HG02642 (cell line): Measurements from ENCODE around the gene SARDH.
"Not testable (repeated sequence)": the region's sequence is repeated elsewhere in the genome, so short reads cannot be mapped to it uniquely, and the experiment has no call there.

Experiments used
- ATAC-seq: cut with Tn5 transposase; IDR thresholded peaks from one replicate; pipeline ENCODE4 v1.9.1; 2021; ENCODE audit warnings: mild to moderate bottlenecking; ENCODE audit not compliant: unreplicated experiment, poor library complexity

SARDH gene

DNA sequence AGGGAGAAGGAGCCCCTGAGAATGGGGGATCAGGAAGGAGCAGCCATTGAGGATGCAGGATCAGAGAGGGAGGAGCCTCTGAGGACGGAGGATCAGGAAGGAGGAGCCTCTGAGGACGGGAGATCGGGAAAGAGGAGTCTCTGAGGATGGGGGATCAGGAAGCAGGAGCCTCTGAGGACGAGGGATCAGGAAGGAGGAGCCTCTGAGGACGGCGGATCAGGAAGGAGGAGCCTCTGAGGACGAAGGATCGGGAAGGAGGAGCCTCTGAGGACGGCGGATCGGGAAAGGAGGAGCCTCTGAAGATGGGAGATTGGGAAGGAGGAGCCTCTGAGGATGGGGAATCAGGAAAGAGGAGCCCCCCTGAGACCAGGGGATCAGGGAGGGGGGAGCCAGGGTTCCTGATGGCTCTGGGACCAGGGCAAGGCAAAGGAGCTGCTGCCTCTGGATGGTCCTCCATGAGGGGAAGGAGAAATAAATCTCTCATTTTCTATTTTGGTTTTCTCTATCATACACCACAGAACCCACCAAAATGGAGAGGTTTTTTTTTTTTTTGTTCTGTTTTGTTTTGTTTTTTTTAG lies 22.6 kb upstream of the SARDH start:
- ATAC-seq: no peak

GRCh38 chr9:133759946-133760345 lies 21.8 kb upstream of the SARDH start:
- no peak for ATAC-seq

GRCh38 chr9:133759146-133759900 lies 21.2 kb upstream of the SARDH start:
- no peak for ATAC-seq

DNA sequence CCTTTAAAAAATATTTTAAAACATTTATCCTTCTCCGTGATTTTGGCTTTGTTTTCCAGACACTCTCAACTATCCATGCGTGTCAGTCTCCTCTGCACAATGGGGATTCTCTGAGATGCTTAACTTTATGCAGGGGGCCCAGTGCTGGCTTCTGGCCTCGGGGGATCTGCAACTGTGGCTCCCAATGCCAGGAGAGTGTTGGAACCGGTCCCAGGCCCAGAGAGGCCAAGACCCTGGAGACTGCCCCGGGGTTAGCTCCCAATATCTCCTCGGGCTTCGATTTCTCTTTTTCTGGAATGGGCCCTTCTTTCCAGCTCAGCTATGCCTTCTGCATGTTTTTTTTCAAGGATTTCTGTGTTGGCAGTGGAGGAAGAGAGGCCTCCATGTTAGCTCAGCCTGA lies 20.1 kb upstream of the SARDH start:
- no peak for ATAC-seq

DNA sequence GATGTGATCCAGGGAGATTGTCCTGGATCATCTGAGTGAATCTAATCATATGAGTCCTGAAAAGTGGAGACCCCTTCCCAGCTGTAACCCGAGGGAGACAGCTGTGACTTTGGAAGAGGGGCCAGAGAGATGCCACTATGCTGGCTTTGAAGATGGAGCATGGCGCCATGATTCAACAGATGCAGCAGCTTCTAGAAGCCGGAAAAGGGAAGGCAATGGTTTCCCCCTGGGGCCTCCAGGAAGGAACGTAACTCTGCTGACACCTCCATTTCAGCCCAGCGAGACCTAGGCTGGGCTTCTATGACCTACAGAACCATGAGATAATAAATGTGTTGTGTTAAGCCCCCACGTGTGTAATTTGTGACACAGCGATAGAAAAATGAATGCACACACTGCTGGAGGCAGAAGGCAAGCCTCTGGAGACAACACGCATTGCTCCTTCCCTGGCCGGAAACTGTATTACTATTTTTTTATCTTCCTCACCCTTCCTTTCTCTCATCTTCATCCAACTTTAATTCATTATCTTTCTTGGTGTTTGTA lies 16.6 kb upstream of the SARDH start:
- no peak for ATAC-seq

GRCh38 chr9:133754187-133754586 lies 16.0 kb upstream of the SARDH start:
- no peak for ATAC-seq

DNA sequence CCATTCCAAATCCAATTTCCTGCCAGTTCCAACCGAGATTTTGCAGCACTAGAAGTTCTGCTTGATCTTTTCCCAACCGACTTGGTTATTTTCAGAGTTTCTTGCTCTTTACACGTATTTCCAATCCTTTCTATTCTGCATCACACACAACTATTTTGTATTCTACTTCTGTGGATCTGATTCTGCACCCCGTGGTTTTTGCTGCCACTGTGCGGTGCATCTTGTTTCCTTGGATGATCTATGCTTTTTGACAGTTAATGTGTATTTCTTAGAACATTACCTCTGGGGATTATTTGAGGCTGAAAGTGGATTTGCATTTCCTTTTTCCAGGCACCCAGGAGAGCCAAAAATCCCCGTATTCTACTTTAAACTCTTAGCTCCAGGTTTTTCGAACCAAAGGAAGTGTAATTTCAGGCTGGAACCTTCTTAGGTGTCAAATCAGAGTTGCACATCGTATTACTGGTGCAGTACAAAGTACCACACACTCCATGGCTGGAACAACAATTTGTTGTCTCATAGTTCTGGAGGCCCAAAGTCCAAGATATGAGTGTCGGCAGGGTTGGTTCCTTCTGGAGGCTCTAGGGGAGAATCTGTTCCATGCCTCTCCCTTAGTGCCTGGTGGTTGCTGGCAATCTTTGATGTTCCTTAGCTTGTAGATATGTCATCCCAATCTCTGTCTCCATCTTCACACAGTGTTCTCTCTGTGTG lies 14.7 kb upstream of the SARDH start:
- no peak for ATAC-seq

GRCh38 chr9:133750982-133751649 lies 13.0 kb upstream of the SARDH start:
- ATAC-seq: no peak

DNA sequence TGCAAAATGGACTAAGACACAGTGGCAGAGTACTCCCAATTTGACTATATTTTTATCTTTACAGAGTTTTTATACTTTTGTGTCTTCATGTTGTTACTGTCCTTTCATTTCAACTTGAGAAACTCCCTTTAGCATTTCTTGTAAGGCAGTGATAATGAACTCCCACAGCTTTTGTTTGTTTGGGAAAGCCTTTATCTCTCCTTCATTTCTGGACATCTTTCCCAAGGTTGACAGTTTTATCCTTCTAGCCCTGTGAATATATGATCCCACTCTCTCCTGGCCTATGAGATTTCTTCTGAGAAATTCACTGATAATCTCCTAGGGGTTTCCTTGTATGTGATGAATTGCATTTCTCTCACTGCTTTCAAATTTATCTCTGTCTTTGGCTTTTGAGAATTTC lies 9.2 kb upstream of the SARDH start:
- no peak for ATAC-seq

DNA sequence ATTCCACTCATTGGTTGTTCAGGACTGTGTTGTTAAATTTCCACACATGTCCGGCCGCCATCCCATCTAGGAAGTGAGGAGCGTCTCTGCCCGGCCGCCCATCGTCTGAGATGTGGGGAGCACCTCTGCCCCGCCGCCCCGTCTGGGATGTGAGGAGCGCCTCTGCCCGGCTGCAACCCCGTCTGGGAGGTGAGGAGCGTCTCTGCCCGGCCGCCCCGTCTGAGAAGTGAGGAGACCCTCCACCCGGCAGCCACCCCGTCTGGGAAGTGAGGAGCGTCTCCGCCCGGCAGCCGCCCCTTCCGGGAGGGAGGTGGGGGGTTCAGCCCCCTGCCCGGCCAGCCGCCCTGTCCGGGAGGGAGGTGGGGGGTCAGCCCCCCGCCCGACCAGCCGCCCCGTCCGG lies 6.4 kb upstream of the SARDH start:
- ATAC-seq: not testable (repeated sequence)

GRCh38 chr9:133742849-133743444 lies 4.8 kb upstream of the SARDH start:
- peak; percentile 62 for ATAC-seq

DNA sequence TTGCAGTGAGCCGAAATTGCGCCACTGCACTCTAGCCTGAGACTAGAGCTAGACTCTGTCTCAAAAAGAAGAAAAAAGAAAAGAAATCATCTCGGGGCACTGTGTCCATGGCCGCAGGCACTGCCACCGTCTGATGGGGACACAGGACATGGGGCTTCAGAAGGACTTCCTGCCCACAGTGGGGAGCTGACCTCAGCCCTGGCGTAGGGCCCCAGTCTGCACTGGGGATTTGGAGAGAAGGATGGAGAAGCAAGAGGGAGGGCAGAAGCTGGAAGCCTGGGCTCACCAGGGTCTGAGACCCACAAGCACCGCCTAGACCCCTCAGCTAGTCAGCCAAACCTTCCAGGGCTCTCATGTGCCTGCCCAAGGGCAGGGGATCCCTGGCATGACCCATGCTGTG lies 4.1 kb upstream of the SARDH start:
- ATAC-seq: no peak

- no peak for ATAC-seq
These were observed 3.6 kb upstream of the SARDH start for GRCh38 chr9:133741716-133742115.

DNA sequence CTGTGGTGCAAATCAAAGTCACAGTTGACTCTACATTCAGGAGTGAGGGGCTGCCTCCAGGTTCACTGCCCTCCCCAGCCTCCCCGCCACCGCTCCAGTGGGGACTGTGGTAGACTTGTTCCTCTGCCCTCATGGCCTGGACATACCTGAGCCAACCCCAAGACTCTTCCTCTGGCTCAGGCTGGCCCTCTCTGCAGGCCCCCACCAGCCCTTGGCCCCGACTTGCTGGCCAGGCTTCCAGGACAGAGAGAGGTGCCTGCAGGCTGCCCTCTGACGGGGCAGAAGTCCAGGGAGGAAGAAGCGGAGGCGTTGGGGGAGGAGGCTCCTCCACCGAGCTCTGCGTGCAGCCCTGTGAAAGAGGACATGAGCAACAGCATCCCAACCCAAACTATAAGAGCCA lies 2.8 kb upstream of the SARDH start:
- ATAC-seq: no peak

GRCh38 chr9:133739408-133740280 lies 1.5 kb upstream of the SARDH start:
- no peak for ATAC-seq

GRCh38 chr9:133738640-133739225 lies 581 bp upstream of the SARDH start:
- no peak for ATAC-seq

- ATAC-seq: no peak
These were observed 930 bp downstream of the SARDH start for GRCh38 chr9:133737071-133737773.

GRCh38 chr9:133735931-133736330 lies 2.2 kb downstream of the SARDH start:
- ATAC-seq: no peak

GRCh38 chr9:133735415-133735775 lies 2.8 kb downstream of the SARDH start:
- ATAC-seq: no peak
